Panc1 (cell line): Measurements from ENCODE around the gene RIMBP2. TPM values are rescaled to one million over a fixed set of nuclear protein-coding genes. Genes with fewer than 3 reads are reported as not detected.

Source experiments
- ATAC-seq: fragments of 200-7000 bp; cut with Tn5 transposase; 2 replicates; pipeline ENCODE4 v1.9.1; 2020; ENCODE audit warnings: mild to moderate bottlenecking, moderate library complexity
- BruUV-seq: library from RNA; stranded (reverse); fragments of 400-500 nt; replicated peaks from 2 replicates; lab custom pipeline; 2021; lab: Mats Ljungman, UMichigan
- CTCF ChIA-PET: fragments of 300-600 bp; sonication (Branson Sonifier 250); formaldehyde crosslinking; loops from one replicate; lab custom pipeline; 2022; ENCODE audit warnings: antibody characterized with exemption; lab: Charles Lee
- POLR2A ChIA-PET: fragments of 300-600 bp; sonication (Branson Sonifier 250); formaldehyde crosslinking; loops from one replicate; lab custom pipeline; 2022; ENCODE audit warnings: antibody characterized with exemption; lab: Charles Lee
- DNase-seq: peaks from one replicate; pipeline ENCODE4 v3.0.0-alpha.2; 2010; ENCODE audit warnings: low read depth, low spot score
- H3K27ac ChIP-seq: 2 replicates; pipeline ENCODE4 v1.5.1; 2011; ENCODE audit warnings: mild to moderate bottlenecking, low read length, inconsistent platforms
- H3K27me3 ChIP-seq: fragments of 200-500 bp; sonication (Bioruptor generic); 2 replicates; pipeline ENCODE4 v1.6.0; 2014; ENCODE audit warnings: low read length, inconsistent platforms; ENCODE audit not compliant: control insufficient read depth, insufficient read depth
- H3K36me3 ChIP-seq: fragments of 200-500 bp; sonication (Bioruptor generic); 2 replicates; pipeline ENCODE4 v1.5.1; 2014; ENCODE audit warnings: inconsistent platforms, mild to moderate bottlenecking, low read length, moderate library complexity; ENCODE audit not compliant: control insufficient read depth, insufficient read depth
- H3K4me1 ChIP-seq: 2 replicates; pipeline ENCODE4 v1.5.1; 2011; ENCODE audit warnings: inconsistent platforms, mild to moderate bottlenecking, low read length, moderate library complexity; ENCODE audit not compliant: control insufficient read depth, insufficient read depth
- H3K4me3 ChIP-seq, 2 experiments: 2 replicates each; pipeline ENCODE4 v1.5.1; 2011 to 2012; ENCODE audit warnings: low read depth in 2 of 2, low read length in 2 of 2, mild to moderate bottlenecking in 2 of 2, inconsistent platforms in 1 of 2, moderate library complexity in 1 of 2
- H3K9me3 ChIP-seq: fragments of 200-500 bp; sonication (Bioruptor generic); 2 replicates; pipeline ENCODE4 v1.5.1; 2014; ENCODE audit warnings: low read depth, mild to moderate bottlenecking, inconsistent platforms, low read length, moderate library complexity; ENCODE audit not compliant: control insufficient read depth, insufficient read depth
- POLR2AphosphoS5 ChIP-seq: IDR thresholded peaks from 2 replicates; pipeline ENCODE4 v1.6.1; 2012; ENCODE audit warnings: mild to moderate bottlenecking, low read depth, low read length, moderate library complexity
- SIN3A ChIP-seq: IDR thresholded peaks from 2 replicates; pipeline ENCODE4 v1.6.1; 2012; ENCODE audit warnings: low read depth, mild to moderate bottlenecking, low read length, moderate library complexity, borderline replicate concordance; ENCODE audit not compliant: insufficient read depth
- TCF7L2 ChIP-seq: IDR thresholded peaks from 2 replicates; pipeline ENCODE4 v1.6.1; 2011; ENCODE audit warnings: mild to moderate bottlenecking, low read depth, low read length, inconsistent platforms
- in situ Hi-C: cut with HindIII; loops from 2 replicates; pipeline ENCODE4 v1.10.0; 2016; ENCODE audit warnings: low sequenced_read_pairs, low pct_unique_long_range_greater_than_20kb
- intact Hi-C: fragments of 100-400 bp; cut with micrococcal nuclease; formaldehyde crosslinking; loops from one replicate; pipeline ENCODE4 v1.10.0; 2022; ENCODE audit not compliant: unreplicated experiment
- total RNA-seq: library from RNA; stranded (reverse); gene quantifications from one replicate; pipeline ENCODE4 v1.2.1, GENCODE V29; 2021; ENCODE audit not compliant: unreplicated experiment
- TF ChIP-seq, protein P1 (sequence below), 2 experiments: IDR thresholded peaks; 2 replicates each; pipeline ENCODE4 v1.6.1; 2011 to 2012; ENCODE audit warnings: low read depth in 2 of 2, control low read depth in 1 of 2, low read length in 1 of 2, mild to moderate bottlenecking in 1 of 2, moderate library complexity in 1 of 2; ENCODE audit not compliant: insufficient read depth in 1 of 2
- TF ChIP-seq, protein P2 (sequence below): fragments of 450-650 bp; IDR thresholded peaks from 2 replicates; pipeline ENCODE4 v1.5.1; 2017; ENCODE audit warnings: mild to moderate bottlenecking

Gene RIMBP2
- total RNA-seq, 1 experiment from 2014 or later, result not detected

DNA sequence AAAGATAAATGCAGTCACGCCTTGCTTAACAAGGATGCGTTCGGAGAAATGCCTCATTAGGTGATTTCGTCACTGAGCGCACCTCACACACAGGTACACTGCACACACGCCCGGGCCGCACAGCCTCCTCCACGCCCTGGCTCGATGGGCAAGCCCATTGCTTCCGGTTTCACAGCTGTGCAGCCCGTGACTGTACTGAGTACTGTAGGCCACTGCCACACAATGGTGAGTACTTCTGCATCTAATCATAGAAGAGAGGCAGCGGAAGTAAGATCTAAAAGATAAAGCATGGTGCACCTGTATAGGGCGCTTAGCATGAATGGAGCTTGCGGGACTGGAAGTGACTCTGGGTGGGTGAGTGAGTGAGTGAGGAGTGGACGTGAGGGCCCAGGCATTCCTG, 4.3 kb downstream of the RIMBP2 start:
- H3K4me1 ChIP-seq, result no peaks in the 10 kb centered on the region; the same call in 1 of the 2 replicates
- H3K9me3 ChIP-seq, result no peaks in the 10 kb centered on the region
- ATAC-seq (no peak), DNase-seq (no peak)
- H3K27me3 ChIP-seq, result peaks cover 2% of the 10 kb centered on the region; the same call in 1 of the 2 replicates
- no peaks in the 10 kb centered on the region for H3K36me3 ChIP-seq
- in situ Hi-C loops, result no loop called here
- POLR2A ChIA-PET, result no interaction called here
- H3K4me3 ChIP-seq, result no peak overlapping the region
- no peak overlapping the region for H3K27ac ChIP-seq
- CTCF ChIA-PET, result no interaction called here
- TF ChIP-seq, protein P1, sequence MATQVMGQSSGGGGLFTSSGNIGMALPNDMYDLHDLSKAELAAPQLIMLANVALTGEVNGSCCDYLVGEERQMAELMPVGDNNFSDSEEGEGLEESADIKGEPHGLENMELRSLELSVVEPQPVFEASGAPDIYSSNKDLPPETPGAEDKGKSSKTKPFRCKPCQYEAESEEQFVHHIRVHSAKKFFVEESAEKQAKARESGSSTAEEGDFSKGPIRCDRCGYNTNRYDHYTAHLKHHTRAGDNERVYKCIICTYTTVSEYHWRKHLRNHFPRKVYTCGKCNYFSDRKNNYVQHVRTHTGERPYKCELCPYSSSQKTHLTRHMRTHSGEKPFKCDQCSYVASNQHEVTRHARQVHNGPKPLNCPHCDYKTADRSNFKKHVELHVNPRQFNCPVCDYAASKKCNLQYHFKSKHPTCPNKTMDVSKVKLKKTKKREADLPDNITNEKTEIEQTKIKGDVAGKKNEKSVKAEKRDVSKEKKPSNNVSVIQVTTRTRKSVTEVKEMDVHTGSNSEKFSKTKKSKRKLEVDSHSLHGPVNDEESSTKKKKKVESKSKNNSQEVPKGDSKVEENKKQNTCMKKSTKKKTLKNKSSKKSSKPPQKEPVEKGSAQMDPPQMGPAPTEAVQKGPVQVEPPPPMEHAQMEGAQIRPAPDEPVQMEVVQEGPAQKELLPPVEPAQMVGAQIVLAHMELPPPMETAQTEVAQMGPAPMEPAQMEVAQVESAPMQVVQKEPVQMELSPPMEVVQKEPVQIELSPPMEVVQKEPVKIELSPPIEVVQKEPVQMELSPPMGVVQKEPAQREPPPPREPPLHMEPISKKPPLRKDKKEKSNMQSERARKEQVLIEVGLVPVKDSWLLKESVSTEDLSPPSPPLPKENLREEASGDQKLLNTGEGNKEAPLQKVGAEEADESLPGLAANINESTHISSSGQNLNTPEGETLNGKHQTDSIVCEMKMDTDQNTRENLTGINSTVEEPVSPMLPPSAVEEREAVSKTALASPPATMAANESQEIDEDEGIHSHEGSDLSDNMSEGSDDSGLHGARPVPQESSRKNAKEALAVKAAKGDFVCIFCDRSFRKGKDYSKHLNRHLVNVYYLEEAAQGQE (IDR thresholded peaks at IDR 0.05; ENCODE audit: insufficient read depth in 1 of 2, low read depth in 2 of 2, low read length in 1 of 2), result no peak
- TF ChIP-seq POLR2AphosphoS5 (no peak), SIN3A (no peak), TCF7L2 (no peak)
- TF ChIP-seq, protein P2, sequence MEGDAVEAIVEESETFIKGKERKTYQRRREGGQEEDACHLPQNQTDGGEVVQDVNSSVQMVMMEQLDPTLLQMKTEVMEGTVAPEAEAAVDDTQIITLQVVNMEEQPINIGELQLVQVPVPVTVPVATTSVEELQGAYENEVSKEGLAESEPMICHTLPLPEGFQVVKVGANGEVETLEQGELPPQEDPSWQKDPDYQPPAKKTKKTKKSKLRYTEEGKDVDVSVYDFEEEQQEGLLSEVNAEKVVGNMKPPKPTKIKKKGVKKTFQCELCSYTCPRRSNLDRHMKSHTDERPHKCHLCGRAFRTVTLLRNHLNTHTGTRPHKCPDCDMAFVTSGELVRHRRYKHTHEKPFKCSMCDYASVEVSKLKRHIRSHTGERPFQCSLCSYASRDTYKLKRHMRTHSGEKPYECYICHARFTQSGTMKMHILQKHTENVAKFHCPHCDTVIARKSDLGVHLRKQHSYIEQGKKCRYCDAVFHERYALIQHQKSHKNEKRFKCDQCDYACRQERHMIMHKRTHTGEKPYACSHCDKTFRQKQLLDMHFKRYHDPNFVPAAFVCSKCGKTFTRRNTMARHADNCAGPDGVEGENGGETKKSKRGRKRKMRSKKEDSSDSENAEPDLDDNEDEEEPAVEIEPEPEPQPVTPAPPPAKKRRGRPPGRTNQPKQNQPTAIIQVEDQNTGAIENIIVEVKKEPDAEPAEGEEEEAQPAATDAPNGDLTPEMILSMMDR, result no peak
- BruUV-seq, result no TSS peak
- intact Hi-C loops, result no loop called here

DNA sequence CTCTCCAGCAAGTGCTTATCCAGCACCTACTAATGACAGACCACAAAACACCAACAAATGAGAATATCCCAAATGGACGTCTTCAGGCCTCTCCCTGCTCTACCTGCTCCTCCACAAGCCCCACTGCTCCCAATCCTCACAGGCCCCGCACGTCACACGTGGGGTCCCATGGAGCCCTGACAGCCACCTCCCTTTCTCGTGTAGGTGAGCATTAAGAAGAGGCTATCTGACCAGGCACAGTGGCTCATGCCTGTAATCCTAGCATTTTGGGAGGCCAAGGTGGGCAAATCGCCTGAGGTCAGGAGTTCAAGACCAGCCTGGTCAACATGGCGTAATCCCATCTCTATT, 5.4 kb downstream of the RIMBP2 start:
- H3K4me1 ChIP-seq, result no peaks in the 10 kb centered on the region
- in situ Hi-C loops, result no loop called here
- no peaks in the 10 kb centered on the region for H3K9me3 ChIP-seq
- no peak for ATAC-seq
- H3K27me3 ChIP-seq, result peaks cover 2% of the 10 kb centered on the region; the same call in 1 of the 2 replicates
- intact Hi-C loops, result no loop called here
- DNase-seq, result no peak
- no peak overlapping the region for H3K27ac ChIP-seq
- ChIA-PET POLR2A (no interaction called here), CTCF (no interaction called here)
- no peaks in the 10 kb centered on the region for H3K36me3 ChIP-seq
- no peak overlapping the region for H3K4me3 ChIP-seq
- TF ChIP-seq POLR2AphosphoS5, result no peak
- TF ChIP-seq, protein P2, result no peak
- no peak for TF ChIP-seq SIN3A
- TF ChIP-seq, protein P1 (IDR thresholded peaks at IDR 0.05; ENCODE audit: insufficient read depth in 1 of 2, low read depth in 2 of 2, low read length in 1 of 2), result no peak
- TF ChIP-seq TCF7L2, result no peak
- BruUV-seq, result no TSS peak
